Upper lobe of left lung (tissue), 6 donors: ENCODE results near the gene HMGB2. TPM values are rescaled to one million over a fixed set of nuclear protein-coding genes. Genes with fewer than 3 reads are reported as not detected.

ENCODE experiments used
- total RNA-seq, 6 donors: library from RNA; depleted of rRNA in 4 of 6; stranded (reverse); fragments of >200 nt in 4 of 6; gene quantifications; one replicate each; pipeline versions ENCODE4 v1.1.0 to v1.2.1, GENCODE V29; 2016 to 2021
- donor health status: DM: no; HTN: no; CAD: no; lungs with moderate emphysema.
- donor health status: DM: no; HTN: yes; CAD: no; lungs with severe emphysema.

HMGB2 gene
- total RNA-seq, 6 donors from 2014 or later, result 37.5 to 72.7 (median 54.8) TPM

Other genes with a start within 250 kb of the HMGB2 start
- 10 to 100 TPM in 5 of 6 donors, 1 to 10 TPM in 1; 5.0 to 68.1 (median 20.1) TPM for gene GALNT7, start 165.5 kb downstream of the HMGB2 start, total RNA-seq
- 10 to 100 TPM; 15.0 to 39.8 (median 18.8) TPM for gene SAP30, start 36.6 kb upstream of the HMGB2 start, total RNA-seq
- under 1 TPM in 2 of 6 donors, not detected in 4; 0.09 to 0.27 TPM for gene SCRG1, start 64.8 kb upstream of the HMGB2 start, total RNA-seq
- 1 to 10 TPM in 1 of 6 donors, under 1 TPM in 3, not detected in 2; 0.20 to 3.0 (median 0.39) TPM for gene HAND2, start 195.9 kb upstream of the HMGB2 start, total RNA-seq